GM21717 (cell line): ENCODE results near the gene CEACAM1.
"Not testable (repeated sequence)": the region's sequence is repeated elsewhere in the genome, so short reads cannot be mapped to it uniquely, and the experiment has no call there.

Source experiments
- ATAC-seq: cut with Tn5 transposase; IDR thresholded peaks from one replicate; pipeline ENCODE4 v1.9.1; 2021; ENCODE audit warnings: mild to moderate bottlenecking, moderate library complexity; ENCODE audit not compliant: unreplicated experiment

CEACAM1 gene

DNA sequence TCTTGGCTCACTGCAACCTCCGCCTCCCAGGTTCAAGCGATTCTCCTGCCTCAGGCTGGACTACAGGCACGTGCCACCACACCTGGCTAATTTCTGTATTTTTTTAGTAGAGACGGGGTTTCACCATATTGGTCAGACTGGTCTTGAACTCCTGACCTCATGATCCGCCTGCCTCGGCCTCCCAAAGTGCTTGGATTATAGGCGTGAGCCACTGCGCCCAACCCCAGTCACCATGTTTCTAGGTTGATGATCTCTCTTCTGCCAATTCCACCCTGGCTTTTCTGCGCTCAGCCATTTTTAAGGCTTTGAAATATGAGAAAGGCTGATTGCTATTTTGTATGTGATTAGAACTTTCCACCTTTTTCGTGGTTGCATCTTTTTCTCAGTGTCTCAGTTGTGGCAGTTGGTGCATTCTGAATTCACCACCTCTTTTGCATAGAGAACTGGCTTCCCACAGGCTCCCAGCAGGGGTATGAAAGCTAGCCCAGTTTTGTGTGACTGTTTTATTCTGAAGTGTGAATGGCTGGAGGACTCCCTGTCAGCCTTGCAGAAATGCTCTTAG is 15.5 kb downstream of the CEACAM1 start:
- peak; percentile 71 for ATAC-seq

- ATAC-seq = no peak
Measured at GRCh38 chr19:42512130-42512636, 16.1 kb downstream of the CEACAM1 start.

DNA sequence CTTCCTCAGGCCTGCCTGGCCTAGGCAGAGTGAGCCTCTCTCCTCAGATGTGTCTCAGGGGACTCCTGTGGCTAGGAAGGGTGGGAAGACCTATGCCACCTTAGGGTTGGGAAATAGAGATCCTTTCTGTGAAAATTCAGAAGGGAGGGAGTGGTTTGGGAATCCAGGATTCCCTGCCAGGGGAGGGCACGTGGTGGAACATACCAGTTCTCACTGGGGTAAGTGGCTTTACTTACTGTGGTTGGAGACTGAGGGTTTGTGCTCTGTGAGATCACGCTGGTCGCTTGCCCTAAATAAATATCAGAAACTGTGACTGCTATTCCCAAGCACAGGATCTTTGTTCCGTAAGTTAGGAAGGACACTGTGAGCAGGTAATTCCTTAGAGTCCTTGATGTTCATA is 16.9 kb downstream of the CEACAM1 start:
- no peak for ATAC-seq

- ATAC-seq = no peak
Measured at GRCh38 chr19:42508892-42509444, 19.3 kb downstream of the CEACAM1 start.

DNA sequence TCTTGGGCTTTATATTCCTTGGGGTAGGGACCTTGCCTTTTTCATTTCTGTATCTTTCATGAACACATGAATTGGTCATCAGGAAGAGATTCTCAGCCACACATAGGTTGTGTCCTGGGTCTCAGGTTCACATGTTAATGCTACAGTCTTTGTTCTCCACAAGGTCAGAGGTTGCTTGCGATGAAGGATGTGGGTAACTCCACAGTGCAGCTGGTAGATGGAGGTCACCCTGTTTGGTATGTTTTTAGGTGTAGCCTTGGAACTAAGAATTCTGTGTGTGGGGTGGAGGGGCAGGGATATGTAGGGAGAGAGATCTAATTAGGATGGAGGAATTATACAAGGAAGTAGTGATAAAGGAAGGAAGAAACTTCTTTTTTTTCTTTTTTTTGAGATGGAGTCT is 23.2 kb downstream of the CEACAM1 start:
- no peak for ATAC-seq

DNA sequence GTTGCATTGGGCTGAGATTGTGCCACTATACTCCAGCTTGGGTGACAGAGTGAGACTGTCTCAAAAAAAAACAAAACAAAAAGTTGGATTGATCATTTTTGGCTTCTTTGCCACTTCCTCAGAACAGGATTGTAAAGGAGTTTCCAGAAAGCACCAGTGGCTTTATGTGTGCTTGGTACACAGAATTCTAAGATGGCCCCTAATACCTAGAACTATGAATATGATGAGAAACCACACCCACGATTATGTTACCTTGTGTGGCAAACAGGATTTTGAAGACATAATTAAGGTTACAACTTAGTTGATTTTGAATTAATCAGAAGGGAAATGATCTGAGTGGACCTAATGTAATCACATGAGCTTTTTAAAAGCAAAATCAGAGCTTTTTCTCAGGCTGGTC is 26.5 kb downstream of the CEACAM1 start:
- no peak for ATAC-seq

DNA sequence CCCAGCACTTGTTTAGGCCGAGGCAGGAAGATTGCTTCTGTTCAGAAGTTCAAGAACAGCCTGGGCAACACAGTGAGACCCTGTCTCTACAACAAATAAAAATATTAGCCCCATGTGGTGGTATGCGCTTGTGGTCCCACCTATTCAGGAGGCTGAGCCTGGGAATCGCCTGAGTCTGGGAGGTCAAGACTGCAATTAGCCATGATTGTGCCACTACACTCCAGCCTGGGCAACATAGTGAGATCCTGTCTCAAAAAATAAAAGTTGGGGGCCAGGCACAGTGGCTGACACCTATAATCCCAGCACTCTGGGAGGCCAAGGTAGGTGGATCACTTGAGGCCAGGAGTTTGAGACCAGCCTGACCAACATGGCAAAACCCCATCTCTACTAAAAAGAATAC is 27.0 kb downstream of the CEACAM1 start:
- not testable (repeated sequence) for ATAC-seq

GRCh38 chr19:42498169-42498757 is 30.0 kb downstream of the CEACAM1 start:
- no peak for ATAC-seq

DNA sequence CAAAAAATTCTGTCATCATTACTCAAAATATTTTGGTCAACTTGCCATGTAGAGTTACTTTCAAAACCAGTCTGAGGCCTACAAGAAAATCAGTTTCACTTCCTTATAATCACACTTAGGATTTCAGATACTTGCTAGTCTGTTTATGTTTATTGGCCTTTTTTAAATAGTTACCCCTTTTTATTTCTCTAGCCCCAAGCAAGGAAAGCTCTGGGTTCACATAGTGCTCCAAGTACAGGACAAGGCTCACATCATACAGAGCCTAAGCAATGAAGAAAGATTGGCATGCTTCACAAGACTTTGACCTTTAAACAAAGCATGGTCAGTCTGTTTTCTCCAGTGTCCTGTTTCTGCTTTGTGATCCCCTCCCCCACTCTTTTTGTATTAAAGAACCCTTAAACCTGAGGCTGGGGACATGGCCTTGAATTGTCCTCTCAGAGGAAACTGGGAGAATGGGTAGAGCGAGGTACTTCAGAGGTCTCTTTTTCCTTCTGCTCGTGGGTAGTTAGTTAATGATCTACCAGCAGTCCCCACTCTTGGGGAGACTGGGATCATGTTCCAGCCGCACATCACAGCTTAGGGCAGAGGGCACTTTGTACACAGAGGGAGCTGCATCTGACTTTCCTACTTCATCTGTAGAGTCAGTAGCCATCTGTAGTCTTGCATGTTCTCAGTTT is 30.7 kb downstream of the CEACAM1 start:
- no peak for ATAC-seq

GRCh38 chr19:42496460-42497133 is 31.7 kb downstream of the CEACAM1 start:
- ATAC-seq = no peak

DNA sequence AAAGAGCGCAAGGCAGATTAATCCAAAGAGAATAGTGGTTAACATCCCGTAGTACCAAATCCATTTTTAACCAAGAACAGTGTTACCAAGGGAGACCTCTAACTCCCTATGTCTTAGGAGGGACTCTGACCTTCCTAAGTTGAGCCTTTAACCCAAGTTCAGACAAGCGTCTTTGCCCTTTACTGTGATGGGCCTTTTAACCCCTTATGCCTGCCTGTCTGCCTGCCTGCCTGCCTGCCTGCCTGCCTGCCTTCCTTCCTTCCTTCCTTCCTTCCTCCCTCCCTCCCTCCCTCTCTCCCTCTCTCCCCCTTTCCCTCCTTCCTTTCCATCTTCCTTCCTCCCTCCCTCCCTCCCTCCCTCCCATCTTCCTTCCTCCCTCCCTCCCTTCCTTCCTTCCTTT is 32.6 kb downstream of the CEACAM1 start:
- no peak for ATAC-seq

- ATAC-seq = no peak
Measured at GRCh38 chr19:42494321-42494720, 34.0 kb downstream of the CEACAM1 start.

- no peak for ATAC-seq
Measured at GRCh38 chr19:42488783-42489521, 39.3 kb downstream of the CEACAM1 start.

GRCh38 chr19:42487798-42488178 is 40.5 kb downstream of the CEACAM1 start:
- no peak for ATAC-seq

DNA sequence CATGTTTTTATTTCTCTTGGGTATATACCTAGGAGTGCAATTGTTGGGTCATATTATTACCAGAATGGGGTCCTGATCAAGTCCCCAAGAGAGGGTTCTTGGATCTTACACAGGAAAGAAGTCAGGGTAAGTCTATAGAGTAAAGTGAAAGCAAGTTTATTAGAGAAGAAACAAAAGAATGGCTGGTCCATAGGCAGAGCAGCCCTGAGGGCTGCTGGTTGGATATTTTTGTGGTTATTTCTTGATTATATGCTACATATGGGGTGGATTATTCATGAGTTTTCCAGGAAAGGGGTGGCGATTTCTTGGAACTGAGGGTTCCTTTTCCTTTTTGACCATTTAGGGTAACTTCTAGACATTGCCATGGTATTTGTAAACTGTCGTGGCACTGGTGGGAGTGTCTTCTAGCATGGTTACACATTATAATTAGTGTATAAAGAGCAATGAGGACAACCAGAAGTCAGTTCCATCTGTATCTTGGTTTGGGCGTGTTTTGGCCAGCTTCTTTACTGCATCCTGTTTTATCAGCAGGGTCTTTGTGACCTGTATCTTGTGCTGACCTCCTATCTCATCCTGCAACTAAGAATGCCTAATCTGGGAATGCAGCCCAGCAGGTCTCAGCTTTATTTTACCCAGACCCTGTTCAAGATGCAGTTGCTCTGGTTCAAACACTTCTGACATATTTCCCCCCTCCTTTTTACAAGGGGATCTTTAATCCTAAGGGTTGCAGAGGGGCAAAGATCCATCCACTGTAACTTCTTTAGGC is 41.1 kb downstream of the CEACAM1 start:
- no peak for ATAC-seq

DNA sequence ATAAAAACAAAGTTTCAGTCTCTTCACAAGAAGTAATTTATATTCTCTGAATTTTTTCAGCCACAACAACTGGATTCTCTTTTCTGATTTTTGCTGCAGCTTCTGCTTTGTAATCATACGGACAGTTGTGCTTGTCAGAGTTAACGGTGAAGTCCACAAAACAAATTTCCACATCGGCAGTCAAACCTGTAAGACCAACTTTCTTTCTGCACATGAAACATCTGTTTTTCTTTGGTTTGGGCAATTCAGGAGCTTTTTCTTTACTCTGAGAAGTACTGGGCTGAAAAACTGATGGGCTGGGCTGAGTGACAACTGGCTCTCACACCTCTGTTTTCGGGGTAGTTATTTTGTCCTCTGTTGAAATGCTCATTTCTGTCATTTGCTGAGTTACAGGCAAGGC is 43.2 kb downstream of the CEACAM1 start:
- not testable (repeated sequence) for ATAC-seq

- no peak for ATAC-seq
Measured at GRCh38 chr19:42480335-42481095, 47.8 kb downstream of the CEACAM1 start.

DNA sequence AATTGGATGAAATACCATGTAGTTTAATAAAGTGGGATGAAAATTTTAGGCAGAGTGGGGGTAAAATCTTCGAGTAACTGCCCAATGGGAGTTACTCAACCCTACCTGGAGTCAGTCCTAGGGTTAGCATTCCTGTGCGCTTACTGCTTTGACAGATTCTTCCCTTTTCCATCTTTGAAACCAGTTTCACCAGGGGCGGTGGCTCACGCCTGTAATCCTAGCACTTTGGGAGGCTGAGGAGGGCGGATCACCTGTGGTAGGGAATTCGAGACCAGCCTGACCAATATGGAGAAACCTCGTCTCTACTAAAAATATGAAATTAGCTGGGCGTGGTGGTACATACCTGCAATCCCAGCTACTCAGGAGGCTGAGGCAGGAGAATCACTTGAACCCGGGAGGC is 48.5 kb downstream of the CEACAM1 start:
- no peak for ATAC-seq

DNA sequence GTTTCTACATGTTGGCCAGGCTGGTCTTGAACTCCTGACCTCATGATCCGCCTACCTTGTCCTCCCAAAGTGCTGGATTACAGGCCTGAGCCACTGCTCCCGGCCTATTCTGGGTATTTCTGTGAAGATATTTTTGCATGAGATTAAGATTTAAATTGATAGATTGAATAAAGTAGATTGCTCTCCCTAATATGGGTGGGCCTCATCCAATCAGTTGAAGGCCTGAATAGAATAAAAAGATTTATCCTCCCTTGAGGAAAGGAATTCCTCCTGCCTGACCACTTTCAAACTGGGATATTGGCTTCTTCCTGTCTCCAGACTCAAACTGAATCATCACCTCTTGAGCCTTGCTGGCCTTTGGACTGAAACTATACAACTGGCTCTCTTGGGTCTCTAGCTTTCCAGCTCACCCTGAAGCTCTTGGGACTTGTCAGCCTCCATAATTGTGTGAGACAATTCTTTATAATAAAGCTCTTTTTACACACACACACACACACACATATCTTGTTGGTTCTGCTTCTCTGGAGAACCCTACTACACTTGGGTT is 49.4 kb downstream of the CEACAM1 start:
- ATAC-seq = no peak
